ENCODE results near the gene DNAJC13. TPM values are rescaled to one million over a fixed set of nuclear protein-coding genes. Genes with fewer than 3 reads are reported as not detected.

The DNAJC13 gene
- total RNA-seq, 2 experiments from 2014 or later = 22.8 to 42.7 TPM

- ChIA-PET POLR2A (interaction anchor here (0.7 to 2.4 kb wide), 3 partner anchors 8 to 27 kb away, joined by 3 to 10 read pairs (median 6); no protein-coding TSS in a partner anchor), CTCF (ENCODE audit: unreplicated experiment) (no interaction called here)
- Histone ChIP-seq H3K27ac (ENCODE audit: low read depth, low read length, poor library complexity, severe bottlenecking) (no peak overlapping the region), H2AFZ (ENCODE audit: low read length) (no peak overlapping the region), H3K4me3 (ENCODE audit: low read depth, low read length, poor library complexity, severe bottlenecking) (no peak overlapping the region), H3K4me2 (ENCODE audit: low read length) (no peak overlapping the region), H4K20me1 (ENCODE audit: insufficient read depth, low read length) (no peaks in the 10 kb centered on the region), H3K79me2 (ENCODE audit: insufficient read depth, low read depth, low read length) (no peaks in the 10 kb centered on the region), H3K4me1 (ENCODE audit: insufficient read depth, low read length, poor library complexity, severe bottlenecking) (no peaks in the 10 kb centered on the region), H3K36me3 (ENCODE audit: insufficient read depth, low read length) (peaks cover 85% of the 10 kb centered on the region), H3K9me3 (ENCODE audit: low read length) (no peaks in the 10 kb centered on the region), H3K9me2 (ENCODE audit: insufficient read depth, low read length) (no peaks in the 10 kb centered on the region)
- DNase-seq (ENCODE audit: low spot score) = no peak
- no TSS peak for BruUV-seq (replicated peaks)
- TF ChIP-seq CTCF (conservative IDR thresholded peaks at IDR 0.05; ENCODE audit: low read length) (no peak), EZH2phosphoT487 (IDR thresholded peaks at IDR 0.05; ENCODE audit: borderline replicate concordance, low read depth, low read length) (no peak)
- intact Hi-C loops (cut with micrococcal nuclease; ENCODE audit: unreplicated experiment) = no loop called here
These were observed 44.2 kb downstream of the DNAJC13 start for GRCh38 chr3:132461544-132461943.

GRCh38 chr3:132464066-132464465 lies 46.8 kb downstream of the DNAJC13 start:
- CTCF ChIA-PET (ENCODE audit: unreplicated experiment) = no interaction called here
- Histone ChIP-seq H3K9me2 (ENCODE audit: insufficient read depth, low read length) (no peaks in the 10 kb centered on the region), H3K9me3 (ENCODE audit: low read length) (no peaks in the 10 kb centered on the region), H3K4me2 (ENCODE audit: low read length) (no peak overlapping the region), H3K27ac (ENCODE audit: low read depth, low read length, poor library complexity, severe bottlenecking) (no peak overlapping the region), H3K79me2 (ENCODE audit: insufficient read depth, low read depth, low read length) (no peaks in the 10 kb centered on the region), H3K36me3 (ENCODE audit: insufficient read depth, low read length) (peaks cover 85% of the 10 kb centered on the region), H4K20me1 (ENCODE audit: insufficient read depth, low read length) (no peaks in the 10 kb centered on the region), H3K4me1 (ENCODE audit: insufficient read depth, low read length, poor library complexity, severe bottlenecking) (no peaks in the 10 kb centered on the region), H3K4me3 (ENCODE audit: low read depth, low read length, poor library complexity, severe bottlenecking) (no peak overlapping the region), H2AFZ (ENCODE audit: low read length) (no peak overlapping the region)
- TF ChIP-seq EZH2phosphoT487 (IDR thresholded peaks at IDR 0.05; ENCODE audit: borderline replicate concordance, low read depth, low read length) = no peak
- TF ChIP-seq CTCF (conservative IDR thresholded peaks at IDR 0.05; ENCODE audit: low read length) = no peak
- DNase-seq (ENCODE audit: low spot score) = no peak
- POLR2A ChIA-PET = interaction anchor here (0.7 to 1.6 kb wide), 4 partner anchors 14 to 62 kb away, joined by 4 to 5 read pairs (median 4); partner anchors contain the start of gene DNAJC13
- BruUV-seq (replicated peaks) = no TSS peak
- intact Hi-C loops (cut with micrococcal nuclease; ENCODE audit: unreplicated experiment) = no loop called here

GRCh38 chr3:132469326-132469725 lies 52.0 kb downstream of the DNAJC13 start:
- CTCF ChIA-PET (ENCODE audit: unreplicated experiment) = no interaction called here
- DNase-seq (ENCODE audit: low spot score) = no peak
- Histone ChIP-seq H3K4me1 (ENCODE audit: insufficient read depth, low read length, poor library complexity, severe bottlenecking) (no peaks in the 10 kb centered on the region), H3K27ac (ENCODE audit: low read depth, low read length, poor library complexity, severe bottlenecking) (no peak overlapping the region), H2AFZ (ENCODE audit: low read length) (no peak overlapping the region), H4K20me1 (ENCODE audit: insufficient read depth, low read length) (no peaks in the 10 kb centered on the region), H3K79me2 (ENCODE audit: insufficient read depth, low read depth, low read length) (no peaks in the 10 kb centered on the region), H3K4me2 (ENCODE audit: low read length) (no peak overlapping the region), H3K9me3 (ENCODE audit: low read length) (no peaks in the 10 kb centered on the region), H3K4me3 (ENCODE audit: low read depth, low read length, poor library complexity, severe bottlenecking) (no peak overlapping the region), H3K9me2 (ENCODE audit: insufficient read depth, low read length) (no peaks in the 10 kb centered on the region), H3K36me3 (ENCODE audit: insufficient read depth, low read length) (peaks cover 68% of the 10 kb centered on the region)
- no TSS peak for BruUV-seq (replicated peaks)
- TF ChIP-seq EZH2phosphoT487 (IDR thresholded peaks at IDR 0.05; ENCODE audit: borderline replicate concordance, low read depth, low read length) (no peak), CTCF (conservative IDR thresholded peaks at IDR 0.05; ENCODE audit: low read length) (no peak)
- intact Hi-C loops (cut with micrococcal nuclease; ENCODE audit: unreplicated experiment) = no loop called here
- POLR2A ChIA-PET = interaction anchor here (0.7 to 0.9 kb wide), 2 partner anchors 25 to 565 kb away, joined by 3 read pairs; no protein-coding TSS in a partner anchor

Data from OCI-LY7 (cell line).